ENCODE results near the gene POLR2M.

POLR2M gene

DNA sequence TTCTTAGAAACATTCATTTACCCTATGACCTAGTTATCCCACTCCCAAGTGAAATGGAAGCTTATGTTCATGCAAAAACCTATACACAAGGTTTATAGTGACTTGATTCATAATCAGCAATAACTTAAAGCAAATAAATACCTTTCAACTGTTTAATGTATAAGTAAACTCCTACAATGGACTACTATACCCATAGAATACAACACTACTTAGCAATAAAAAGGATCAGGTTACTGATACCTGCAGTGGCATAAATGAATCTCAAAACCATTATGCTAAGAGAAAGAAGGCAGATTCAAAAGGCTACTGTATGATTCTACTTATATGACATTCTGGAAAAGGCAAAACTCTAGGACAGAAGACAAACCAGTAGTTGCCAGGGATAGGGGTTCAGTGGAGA is 8.3 kb upstream of the POLR2M start:
- Histone ChIP-seq H2AFZ (ENCODE audit: low read depth, low read length, severe bottlenecking) (no peak overlapping the region), H3K79me2 (ENCODE audit: insufficient read depth, low read length) (no peaks in the 10 kb centered on the region), H3K36me3 (ENCODE audit: low read length) (no peaks in the 10 kb centered on the region), H3K4me2 (ENCODE audit: low read depth, low read length, poor library complexity, severe bottlenecking) (no peak overlapping the region), H4K20me1 (ENCODE audit: low read depth, low read length) (no peaks in the 10 kb centered on the region), H3K9ac (ENCODE audit: low read length) (no peak overlapping the region), H3K27ac (ENCODE audit: low read depth, low read length) (no peak overlapping the region), H3K4me3 (ENCODE audit: insufficient read depth, low read length, poor library complexity, severe bottlenecking) (no peak overlapping the region), H3K27me3 (ENCODE audit: low read length) (no peaks in the 10 kb centered on the region), H3K9me3 (ENCODE audit: insufficient read depth, low read length) (no peaks in the 10 kb centered on the region), H3K9me2 (replicated peaks; ENCODE audit: insufficient read depth, low read length) (no peaks in the 10 kb centered on the region), H3F3A (ENCODE audit: insufficient read depth) (no peaks in the 10 kb centered on the region)
- TF ChIP-seq, protein P1, sequence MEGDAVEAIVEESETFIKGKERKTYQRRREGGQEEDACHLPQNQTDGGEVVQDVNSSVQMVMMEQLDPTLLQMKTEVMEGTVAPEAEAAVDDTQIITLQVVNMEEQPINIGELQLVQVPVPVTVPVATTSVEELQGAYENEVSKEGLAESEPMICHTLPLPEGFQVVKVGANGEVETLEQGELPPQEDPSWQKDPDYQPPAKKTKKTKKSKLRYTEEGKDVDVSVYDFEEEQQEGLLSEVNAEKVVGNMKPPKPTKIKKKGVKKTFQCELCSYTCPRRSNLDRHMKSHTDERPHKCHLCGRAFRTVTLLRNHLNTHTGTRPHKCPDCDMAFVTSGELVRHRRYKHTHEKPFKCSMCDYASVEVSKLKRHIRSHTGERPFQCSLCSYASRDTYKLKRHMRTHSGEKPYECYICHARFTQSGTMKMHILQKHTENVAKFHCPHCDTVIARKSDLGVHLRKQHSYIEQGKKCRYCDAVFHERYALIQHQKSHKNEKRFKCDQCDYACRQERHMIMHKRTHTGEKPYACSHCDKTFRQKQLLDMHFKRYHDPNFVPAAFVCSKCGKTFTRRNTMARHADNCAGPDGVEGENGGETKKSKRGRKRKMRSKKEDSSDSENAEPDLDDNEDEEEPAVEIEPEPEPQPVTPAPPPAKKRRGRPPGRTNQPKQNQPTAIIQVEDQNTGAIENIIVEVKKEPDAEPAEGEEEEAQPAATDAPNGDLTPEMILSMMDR (IDR thresholded peaks at IDR 0.05; ENCODE audit: insufficient read depth, low read length, poor library complexity, severe bottlenecking), result no peak

DNA sequence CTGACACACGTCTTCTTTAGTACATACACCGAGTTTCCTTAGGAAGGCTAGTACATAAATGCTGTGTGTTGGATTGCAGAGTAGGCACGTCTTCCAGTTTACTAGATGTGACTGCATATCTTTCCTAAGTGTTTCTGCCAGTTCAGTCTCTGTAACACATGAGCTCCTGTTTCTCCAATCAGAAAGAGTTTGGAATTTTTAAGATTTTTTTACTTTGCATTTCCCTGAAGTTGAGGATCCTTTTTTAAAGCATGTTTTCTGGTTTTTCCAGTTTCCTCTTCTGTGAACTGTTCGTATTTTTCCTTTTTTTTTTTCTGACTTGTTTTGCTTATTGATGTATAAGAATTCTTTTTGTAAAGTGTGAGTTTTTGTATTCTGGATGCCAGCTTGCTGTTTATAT is 7.5 kb upstream of the POLR2M start:
- H3K36me3 ChIP-seq (ENCODE audit: low read length), result no peaks in the 10 kb centered on the region
- H3K9me3 ChIP-seq (ENCODE audit: insufficient read depth, low read length), result no peaks in the 10 kb centered on the region
- H3K27me3 ChIP-seq (ENCODE audit: low read length), result no peaks in the 10 kb centered on the region
- TF ChIP-seq, protein P1 (IDR thresholded peaks at IDR 0.05; ENCODE audit: insufficient read depth, low read length, poor library complexity, severe bottlenecking), result no peak
- TF ChIP-seq EZH2phosphoT487 (conservative IDR thresholded peaks at IDR 0.05; ENCODE audit: low read length), result no peak
- no peak overlapping the region for H3K27ac ChIP-seq (ENCODE audit: low read depth, low read length)
- H3F3A ChIP-seq (ENCODE audit: insufficient read depth), result no peaks in the 10 kb centered on the region
- no peak overlapping the region for H3K4me3 ChIP-seq (ENCODE audit: insufficient read depth, low read length, poor library complexity, severe bottlenecking)
- no peak overlapping the region for H3K4me2 ChIP-seq (ENCODE audit: low read depth, low read length, poor library complexity, severe bottlenecking)
- H3K79me2 ChIP-seq (ENCODE audit: insufficient read depth, low read length), result no peaks in the 10 kb centered on the region
- H3K9me2 ChIP-seq (replicated peaks; ENCODE audit: insufficient read depth, low read length), result no peaks in the 10 kb centered on the region
- no peaks in the 10 kb centered on the region for H4K20me1 ChIP-seq (ENCODE audit: low read depth, low read length)
- no peak overlapping the region for H2AFZ ChIP-seq (ENCODE audit: low read depth, low read length, severe bottlenecking)
- H3K9ac ChIP-seq (ENCODE audit: low read length), result no peak overlapping the region

DNA sequence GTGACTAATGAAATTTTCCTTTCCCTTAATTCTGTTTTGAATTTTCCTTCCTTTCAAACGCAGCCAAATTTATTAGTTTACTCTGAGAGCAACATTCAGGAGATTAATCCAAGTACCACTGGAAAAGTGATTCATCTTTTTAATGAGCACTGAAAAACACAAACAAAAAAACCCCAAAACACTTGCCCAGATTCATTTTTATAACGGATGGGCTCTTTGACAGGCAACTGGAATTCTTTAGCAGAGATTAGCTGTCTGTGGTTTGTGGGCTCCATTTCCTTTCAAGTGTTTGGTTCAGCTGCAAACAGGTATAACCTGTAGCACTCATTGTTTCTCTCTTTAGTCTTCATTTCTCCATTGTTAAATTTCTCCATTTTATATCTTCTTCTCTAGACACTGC is 3.1 kb upstream of the POLR2M start:
- no peaks in the 10 kb centered on the region for H3K9me3 ChIP-seq (ENCODE audit: insufficient read depth, low read length)
- H2AFZ ChIP-seq (ENCODE audit: low read depth, low read length, severe bottlenecking), result no peak overlapping the region
- no peak overlapping the region for H3K4me2 ChIP-seq (ENCODE audit: low read depth, low read length, poor library complexity, severe bottlenecking)

More for the DNA sequence above, 3.1 kb upstream of the POLR2M start:
- no peak overlapping the region for H3K27ac ChIP-seq (ENCODE audit: low read depth, low read length)
- TF ChIP-seq EZH2phosphoT487 (conservative IDR thresholded peaks at IDR 0.05; ENCODE audit: low read length), result no peak
- TF ChIP-seq, protein P1 (IDR thresholded peaks at IDR 0.05; ENCODE audit: insufficient read depth, low read length, poor library complexity, severe bottlenecking), result no peak
- no peaks in the 10 kb centered on the region for H4K20me1 ChIP-seq (ENCODE audit: low read depth, low read length)
- H3K9ac ChIP-seq (ENCODE audit: low read length), result no peak overlapping the region
- H3K27me3 ChIP-seq (ENCODE audit: low read length), result no peaks in the 10 kb centered on the region
- H3K4me3 ChIP-seq (ENCODE audit: insufficient read depth, low read length, poor library complexity, severe bottlenecking), result no peak overlapping the region
- H3K9me2 ChIP-seq (replicated peaks; ENCODE audit: insufficient read depth, low read length), result no peaks in the 10 kb centered on the region
- no peaks in the 10 kb centered on the region for H3K36me3 ChIP-seq (ENCODE audit: low read length)
- no peaks in the 10 kb centered on the region for H3F3A ChIP-seq (ENCODE audit: insufficient read depth)
- H3K79me2 ChIP-seq (ENCODE audit: insufficient read depth, low read length), result peaks cover 18% of the 10 kb centered on the region

Measured in SU-DHL-6 (cell line).